Neuron (in vitro differentiated cells): ENCODE results near the gene ASPA.

Experiments used
- H2AFZ ChIP-seq: one replicate; pipeline ENCODE4 v1.6.1; 2013; ENCODE audit warnings: low read depth, mild to moderate bottlenecking, inconsistent platforms, low read length, moderate library complexity
- H3K27me3 ChIP-seq: one replicate; pipeline ENCODE4 v1.6.1; 2013; ENCODE audit warnings: low read length; ENCODE audit not compliant: insufficient read depth
- H3K36me3 ChIP-seq: one replicate; pipeline ENCODE4 v1.6.1; 2013; ENCODE audit warnings: low read length; ENCODE audit not compliant: insufficient read depth
- H3K4me1 ChIP-seq: one replicate; pipeline ENCODE4 v1.6.1; 2013; ENCODE audit warnings: low read length; ENCODE audit not compliant: insufficient read depth
- H3K4me3 ChIP-seq: 2 replicates; pipeline ENCODE4 v1.5.1; 2013; ENCODE audit warnings: mild to moderate bottlenecking, low read length, moderate library complexity
- H3K9me3 ChIP-seq: one replicate; pipeline ENCODE4 v1.6.1; 2013; ENCODE audit warnings: low read length

The ASPA gene

DNA sequence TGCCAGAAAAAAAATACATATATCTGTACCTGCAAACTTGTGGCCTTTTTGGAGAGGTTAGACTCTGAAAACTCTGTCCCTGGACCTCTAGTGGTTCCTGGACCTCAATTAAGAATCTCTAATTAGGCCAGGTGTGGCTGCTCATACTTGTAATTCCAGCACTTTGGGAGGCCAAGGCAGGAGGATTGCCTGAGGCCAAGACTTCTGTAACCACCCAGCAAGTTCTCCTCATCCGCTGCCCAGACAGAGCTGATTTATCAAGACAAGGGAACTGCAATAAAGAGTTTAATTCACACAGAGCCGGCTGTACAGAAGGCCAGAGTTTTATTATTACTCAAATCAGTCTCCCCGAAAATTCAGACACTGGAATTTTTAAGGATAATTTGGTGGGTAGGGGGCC is 4.2 kb downstream of the ASPA start:
- Histone ChIP-seq H3K4me3 (no peak overlapping the region), H3K27me3 (peaks cover 6% of the 10 kb centered on the region), H3K36me3 (no peaks in the 10 kb centered on the region), H2AFZ (no peak overlapping the region), H3K9me3 (no peaks in the 10 kb centered on the region), H3K4me1 (peaks cover 5% of the 10 kb centered on the region)

DNA sequence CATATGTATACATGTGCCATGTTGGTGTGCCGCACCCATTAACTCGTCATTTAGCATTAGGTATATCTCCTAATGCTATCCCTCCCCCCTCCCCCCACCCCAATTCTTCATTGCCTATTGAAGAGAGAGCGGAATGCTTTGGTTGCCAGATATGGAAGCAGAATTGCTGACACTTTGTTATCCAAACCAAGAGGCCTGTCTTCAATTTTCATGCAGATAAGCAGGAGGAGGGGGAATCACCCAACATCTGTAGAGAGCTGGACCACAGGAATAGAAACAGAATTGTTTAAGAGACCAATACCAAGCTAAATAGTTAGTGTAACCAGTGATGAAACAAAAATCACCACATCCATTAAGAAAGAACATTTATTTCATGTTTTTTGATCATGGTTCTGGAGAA is 7.1 kb downstream of the ASPA start:
- Histone ChIP-seq H3K9me3 (no peaks in the 10 kb centered on the region), H3K4me1 (no peaks in the 10 kb centered on the region), H3K36me3 (no peaks in the 10 kb centered on the region), H3K4me3 (no peak overlapping the region), H3K27me3 (peaks cover 7% of the 10 kb centered on the region), H2AFZ (no peak overlapping the region)

DNA sequence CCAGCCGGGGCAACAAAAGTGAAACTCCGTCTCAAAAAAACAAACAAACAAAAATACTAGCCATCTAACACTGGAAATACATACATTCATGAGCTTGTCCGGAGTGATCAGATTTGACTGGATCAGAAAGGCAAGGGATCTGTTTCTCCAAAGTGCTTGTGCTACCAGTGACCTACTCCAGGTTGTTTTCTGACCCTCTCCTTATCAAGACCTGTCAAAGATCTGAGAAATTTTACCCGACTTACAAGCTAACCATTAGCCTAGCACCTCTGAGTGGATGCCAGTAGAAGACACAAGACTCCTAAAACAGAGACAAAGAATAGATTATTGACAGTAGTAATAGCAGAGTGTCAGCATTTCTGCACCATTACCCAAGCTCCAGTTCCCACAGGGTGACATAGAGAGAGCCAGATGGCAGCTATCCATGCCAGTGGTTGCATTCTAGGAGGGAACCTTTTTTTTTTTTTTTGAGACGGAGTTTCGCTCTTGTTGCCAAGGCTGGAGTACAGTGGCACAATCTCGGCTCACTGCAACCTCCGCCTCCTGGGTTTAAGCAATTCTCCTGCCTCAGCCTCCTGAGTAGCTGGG is 9.8 kb downstream of the ASPA start:
- Histone ChIP-seq H2AFZ (no peak overlapping the region), H3K27me3 (peaks cover 12% of the 10 kb centered on the region), H3K4me3 (no peak overlapping the region), H3K36me3 (no peaks in the 10 kb centered on the region), H3K9me3 (no peaks in the 10 kb centered on the region), H3K4me1 (no peaks in the 10 kb centered on the region)

DNA sequence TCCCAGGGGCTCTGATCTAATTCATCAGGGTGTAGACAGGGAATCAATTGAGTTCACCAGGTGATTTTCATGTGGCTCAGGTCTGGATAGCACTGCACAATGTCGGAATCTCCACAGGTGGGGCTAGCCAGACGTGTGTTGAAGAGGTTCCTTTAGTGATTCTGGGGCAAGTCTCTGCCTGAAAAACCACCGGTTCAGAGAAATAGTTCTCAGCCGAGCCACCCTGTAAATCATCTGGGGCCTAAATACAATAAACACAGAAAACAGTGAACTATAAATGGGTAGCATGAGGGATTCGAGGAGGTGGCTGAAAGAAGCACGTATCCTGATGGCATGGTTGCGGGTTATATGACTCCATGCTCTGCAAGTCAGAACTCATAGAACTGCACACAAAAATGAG is 21.3 kb downstream of the ASPA start:
- H3K36me3 ChIP-seq, result no peaks in the 10 kb centered on the region
- H3K4me1 ChIP-seq, result no peaks in the 10 kb centered on the region
- peaks cover 7% of the 10 kb centered on the region for H3K9me3 ChIP-seq
- no peak overlapping the region for H3K4me3 ChIP-seq
- H3K27me3 ChIP-seq, result peaks cover 2% of the 10 kb centered on the region
- no peak overlapping the region for H2AFZ ChIP-seq

DNA sequence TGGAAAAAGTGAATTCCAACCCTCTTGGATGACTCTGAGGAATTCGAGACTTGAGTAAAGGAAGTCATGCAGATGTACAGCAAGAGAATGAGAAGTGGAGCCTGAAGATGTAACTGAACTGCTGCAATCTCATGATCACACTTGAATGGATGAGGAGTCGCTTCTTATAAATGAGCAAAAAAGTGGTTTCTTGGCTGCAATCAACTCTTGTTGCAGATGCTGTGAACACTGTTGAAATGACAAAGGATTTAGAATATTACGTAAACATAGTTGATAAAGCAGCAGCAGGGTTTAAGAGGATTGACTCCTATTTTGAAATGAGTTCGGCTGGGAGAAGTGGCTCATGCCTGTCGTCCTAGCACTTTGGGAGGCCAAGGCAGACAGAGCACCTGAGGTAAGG is 25.5 kb downstream of the ASPA start:
- Histone ChIP-seq H2AFZ (no peak overlapping the region), H3K4me1 (no peaks in the 10 kb centered on the region), H3K9me3 (peaks cover 7% of the 10 kb centered on the region), H3K36me3 (no peaks in the 10 kb centered on the region), H3K4me3 (no peak overlapping the region), H3K27me3 (peaks cover 2% of the 10 kb centered on the region)

DNA sequence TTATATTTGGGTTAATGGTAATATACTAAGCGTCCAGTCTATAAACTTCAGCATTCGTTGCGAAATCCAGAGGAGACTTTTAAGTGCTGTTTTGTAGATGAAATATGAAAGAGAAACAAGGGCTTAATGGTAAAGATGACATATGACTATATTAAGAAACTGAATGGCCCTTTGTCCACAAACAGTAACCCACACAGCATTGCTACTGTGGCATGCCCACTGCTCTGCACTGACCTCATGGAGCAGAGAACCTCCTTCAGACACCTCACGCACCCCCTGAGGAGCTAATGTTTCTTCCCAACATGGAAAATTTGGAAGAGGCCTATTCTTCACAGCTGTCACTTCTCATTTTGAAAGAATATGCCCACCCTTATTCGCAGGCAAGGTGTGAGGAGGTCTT is 26.7 kb downstream of the ASPA start:
- Histone ChIP-seq H3K36me3 (no peaks in the 10 kb centered on the region), H3K27me3 (no peaks in the 10 kb centered on the region), H3K9me3 (peaks cover 7% of the 10 kb centered on the region), H2AFZ (no peak overlapping the region), H3K4me3 (no peak overlapping the region), H3K4me1 (no peaks in the 10 kb centered on the region)

DNA sequence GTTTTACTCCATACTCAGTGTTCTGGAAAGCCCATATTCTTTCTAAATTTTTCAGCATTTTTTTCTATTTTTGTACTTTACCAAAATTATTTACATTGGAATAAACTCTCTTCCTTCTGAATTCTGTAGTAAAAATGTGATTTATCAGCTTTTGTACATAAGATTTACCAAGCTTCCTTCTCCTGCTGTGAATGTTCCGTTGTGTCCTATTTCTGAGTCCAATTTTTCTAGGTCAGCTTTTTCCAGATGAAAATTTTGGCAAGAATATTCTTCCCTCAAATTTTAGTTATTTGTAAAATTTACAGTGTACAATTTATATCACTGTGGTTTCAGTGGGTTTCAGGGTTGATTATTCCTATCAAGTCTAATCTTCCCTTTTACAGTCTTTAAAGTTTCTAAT is 27.5 kb downstream of the ASPA start:
- H3K36me3 ChIP-seq, result no peaks in the 10 kb centered on the region
- no peak overlapping the region for H3K4me3 ChIP-seq
- H3K4me1 ChIP-seq, result no peaks in the 10 kb centered on the region
- H3K9me3 ChIP-seq, result peaks cover 7% of the 10 kb centered on the region
- no peak overlapping the region for H2AFZ ChIP-seq
- H3K27me3 ChIP-seq, result no peaks in the 10 kb centered on the region

DNA sequence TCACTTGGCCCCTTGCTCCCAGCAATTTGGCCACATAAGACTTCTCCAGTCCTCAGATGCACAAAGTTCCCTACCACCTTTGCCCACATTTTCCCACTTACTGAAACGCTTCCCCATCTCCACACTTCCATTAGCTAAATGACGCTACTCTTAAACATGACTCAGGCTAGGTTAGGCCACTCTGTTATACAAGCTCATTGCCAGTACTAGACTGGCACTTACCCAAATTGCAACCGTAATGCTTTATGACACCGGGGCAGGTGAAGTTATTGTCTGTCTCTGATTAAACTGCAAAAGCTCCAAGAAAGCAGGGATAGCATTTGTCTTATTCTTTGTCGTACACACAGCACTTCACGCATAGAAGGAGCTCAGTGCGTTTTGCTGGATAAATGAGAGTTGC is 29.2 kb downstream of the ASPA start:
- H3K27me3 ChIP-seq, result no peaks in the 10 kb centered on the region

DNA sequence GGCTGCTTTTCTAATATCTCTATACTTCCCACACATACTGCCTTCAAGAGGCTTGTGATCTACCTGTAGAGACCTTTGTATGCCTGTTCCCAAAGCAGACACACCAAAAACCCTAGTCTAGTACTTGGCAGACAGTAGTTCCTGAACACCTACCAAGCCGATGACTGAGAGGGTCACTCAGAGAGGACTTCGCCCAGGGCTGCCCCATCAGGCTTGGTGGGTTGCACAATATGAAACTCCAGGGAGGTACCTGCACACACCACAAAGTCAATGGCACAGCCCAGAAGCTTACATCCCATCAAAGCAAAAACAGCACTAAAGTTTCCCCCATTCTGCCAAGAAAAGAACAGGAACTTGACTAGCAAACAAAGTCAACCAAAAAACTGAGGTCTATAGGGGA is 30.3 kb downstream of the ASPA start:
- no peaks in the 10 kb centered on the region for H3K4me1 ChIP-seq

More for the DNA sequence above, 29.2 kb downstream of the ASPA start:
- Histone ChIP-seq H3K4me1 (no peaks in the 10 kb centered on the region), H2AFZ (no peak overlapping the region), H3K36me3 (no peaks in the 10 kb centered on the region), H3K9me3 (peaks cover 7% of the 10 kb centered on the region), H3K4me3 (no peak overlapping the region)

DNA sequence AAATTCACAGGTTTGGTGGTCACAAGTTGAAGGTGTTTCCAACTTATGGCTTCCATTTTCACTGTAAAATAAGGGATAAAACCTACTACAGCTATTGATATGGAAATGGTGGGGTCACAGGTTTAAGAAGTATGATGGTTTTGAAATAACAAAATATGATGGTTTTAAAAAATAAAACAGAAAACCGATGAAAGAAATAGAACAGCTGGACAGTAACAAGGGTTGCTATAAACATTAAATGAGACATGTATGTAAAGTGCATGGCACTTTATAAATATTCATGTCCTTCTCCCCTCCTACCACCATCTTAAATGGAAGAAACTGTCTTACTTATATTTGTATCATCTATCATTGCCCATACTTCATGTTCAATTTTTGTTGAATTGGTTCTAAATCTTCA is 31.3 kb downstream of the ASPA start:
- no peaks in the 10 kb centered on the region for H3K9me3 ChIP-seq
- no peaks in the 10 kb centered on the region for H3K36me3 ChIP-seq
- peaks cover 3% of the 10 kb centered on the region for H3K4me1 ChIP-seq
- no peak overlapping the region for H3K4me3 ChIP-seq
- no peak overlapping the region for H2AFZ ChIP-seq
- no peaks in the 10 kb centered on the region for H3K27me3 ChIP-seq

More for the DNA sequence above, 30.3 kb downstream of the ASPA start:
- Histone ChIP-seq H3K4me3 (no peak overlapping the region), H3K9me3 (peaks cover 4% of the 10 kb centered on the region), H2AFZ (no peak overlapping the region), H3K27me3 (no peaks in the 10 kb centered on the region), H3K36me3 (no peaks in the 10 kb centered on the region)

DNA sequence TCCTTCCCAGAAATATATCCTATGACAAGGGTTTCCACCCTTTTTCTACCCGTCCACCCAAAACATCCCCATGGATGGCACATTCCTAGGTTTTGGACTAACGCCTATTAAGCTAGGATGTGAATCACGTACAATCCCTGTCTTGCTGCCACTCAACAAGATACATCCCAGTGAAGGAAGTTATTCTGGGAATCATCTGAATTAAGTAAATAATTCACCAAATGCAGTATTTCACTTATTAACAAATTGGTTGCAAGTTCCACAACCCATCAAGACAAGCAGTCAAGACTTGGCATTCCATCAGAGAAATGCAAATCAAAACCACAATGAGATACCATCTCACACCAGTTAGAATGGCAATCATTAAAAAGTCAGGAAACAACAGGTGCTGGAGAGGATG is 32.1 kb downstream of the ASPA start:
- Histone ChIP-seq H3K27me3 (no peaks in the 10 kb centered on the region), H2AFZ (no peak overlapping the region), H3K9me3 (no peaks in the 10 kb centered on the region), H3K4me1 (peaks cover 11% of the 10 kb centered on the region), H3K4me3 (no peak overlapping the region), H3K36me3 (no peaks in the 10 kb centered on the region)

DNA sequence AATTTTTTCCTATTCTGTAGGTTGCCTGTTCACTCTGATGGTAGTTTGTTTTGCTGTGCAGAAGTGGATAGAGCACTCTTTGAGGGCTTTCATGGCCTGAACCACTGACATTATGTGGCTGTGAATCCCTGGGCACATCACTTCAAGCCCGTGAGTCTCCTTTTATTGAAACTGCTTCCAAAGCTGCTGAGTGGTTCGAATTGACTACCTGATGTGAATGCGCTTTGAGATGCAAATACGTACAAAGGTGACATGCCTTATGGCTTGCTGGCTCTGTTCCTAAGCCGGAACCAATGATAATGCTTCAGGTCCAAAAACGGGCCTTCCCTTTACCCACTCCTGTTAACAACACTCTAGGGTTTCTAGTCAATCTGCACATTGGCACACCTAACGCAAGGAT is 34.3 kb downstream of the ASPA start:
- Histone ChIP-seq H3K27me3 (no peaks in the 10 kb centered on the region), H3K9me3 (no peaks in the 10 kb centered on the region), H3K4me1 (peaks cover 16% of the 10 kb centered on the region), H2AFZ (no peak overlapping the region), H3K36me3 (no peaks in the 10 kb centered on the region), H3K4me3 (no peak overlapping the region)

DNA sequence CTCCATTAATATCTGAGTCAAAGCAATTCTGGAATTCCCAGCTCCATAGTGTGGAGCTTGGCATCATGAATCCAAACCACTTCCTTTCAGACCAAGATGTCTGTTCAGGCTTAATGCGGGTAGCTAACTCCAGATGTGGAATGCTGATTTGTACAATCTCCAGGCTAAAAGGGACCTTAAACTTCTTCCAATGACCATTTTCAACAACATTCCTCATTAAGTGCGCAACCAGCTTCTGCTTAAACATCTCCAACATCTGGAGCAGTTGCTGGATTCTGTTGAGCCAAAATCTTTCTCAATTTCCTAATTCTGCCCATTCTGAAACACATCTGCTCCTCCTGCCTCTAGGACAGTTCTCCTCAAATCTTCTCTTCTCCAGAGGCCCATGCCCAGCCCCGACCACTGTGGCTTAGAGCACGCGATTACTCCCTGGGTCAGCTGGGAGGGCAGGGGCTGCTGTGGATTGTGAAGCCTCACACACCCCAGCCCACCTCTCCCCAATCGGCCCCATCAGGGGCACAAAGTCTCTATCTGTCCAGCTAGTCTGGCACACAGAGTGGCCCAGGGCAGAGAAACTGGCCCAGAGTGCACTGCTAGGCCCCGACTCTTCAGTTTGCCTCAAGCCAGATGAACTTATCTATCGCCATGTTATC is 36.2 kb downstream of the ASPA start:
- Histone ChIP-seq H2AFZ (no peak overlapping the region), H3K9me3 (no peaks in the 10 kb centered on the region), H3K27me3 (no peaks in the 10 kb centered on the region), H3K4me3 (no peak overlapping the region), H3K36me3 (no peaks in the 10 kb centered on the region), H3K4me1 (peaks cover 16% of the 10 kb centered on the region)
